Stimulated activated CD4-positive, alpha-beta T cell treated with anti-CD3 and anti-CD28 coated beads, Interleukin-12 subunit alpha, Interleukin-12 subunit beta, amount 100 ng/mL, for 48 hours (primary cell): ENCODE results near the gene PPID.
"Not testable (repeated sequence)": the region's sequence is repeated elsewhere in the genome, so short reads cannot be mapped to it uniquely, and the experiment has no call there.

Experiments used
- DNase-seq, 3 donors: peaks; one replicate each; pipeline ENCODE4 v3.0.0-alpha.2; 2020; ENCODE audit warnings: low read depth in 2 of 3, low spot score in 1 of 3

Gene PPID

GRCh38 chr4:158669310-158669709 is 53.9 kb downstream of the PPID start:
- DNase-seq = no peak

GRCh38 chr4:158667651-158668198 is 55.5 kb downstream of the PPID start:
- DNase-seq = peak in 1 of 3 donors; percentile 9

GRCh38 chr4:158666892-158667291 is 56.3 kb downstream of the PPID start:
- no peak for DNase-seq

- DNase-seq = no peak
Measured at GRCh38 chr4:158664806-158665205, 58.4 kb downstream of the PPID start.

- not testable (repeated sequence) for DNase-seq
Measured at GRCh38 chr4:158663707-158664625, 59.2 kb downstream of the PPID start.

- not testable (repeated sequence) for DNase-seq
Measured at GRCh38 chr4:158663255-158663654, 59.9 kb downstream of the PPID start.
